Mammary epithelial cell (primary cell): ENCODE data around the gene ARMC8.

Experiments used
- CTCF ChIP-seq, 2 donors: IDR thresholded peaks in 1 of 2; conservative IDR thresholded peaks in 1 of 2; 2 replicates each; pipeline ENCODE4 v1.5.1; 2011 to 2012; ENCODE audit warnings: inconsistent platforms in 2 of 2, low read length in 2 of 2, mild to moderate bottlenecking in 2 of 2, control low read depth in 1 of 2, low read depth in 1 of 2; ENCODE audit not compliant: insufficient read depth in 1 of 2; ENCODE audit errors: extremely low read depth in 1 of 2
- EZH2 ChIP-seq: IDR thresholded peaks from 2 replicates; pipeline ENCODE4 v1.6.1; 2012; ENCODE audit warnings: low read length, inconsistent platforms, borderline replicate concordance

GRCh38 chr3:138331143-138331894, 144.2 kb downstream of the ARMC8 start:
- TF ChIP-seq CTCF (conservative IDR thresholded peaks at IDR 0.05 in 1 of 2, IDR thresholded peaks at IDR 0.05 in 1 of 2; ENCODE audit: extremely low read depth in 1 of 2, insufficient read depth in 1 of 2, low read depth in 1 of 2, low read length in 2 of 2) (peak; percentile 12 to 37), EZH2 (no peak)
